Activated CD4-positive, alpha-beta T cell treated with anti-CD3 and anti-CD28 coated beads, Interleukin-10, Interleukin-2, amounts not matched to agents 100 ng/mL and 50 ng/mL, durations not matched to agents 16 hours and 8 hours (primary cell): ENCODE results near the gene CES2.
A peak's percentile ranks its signal among the peaks of the same experiment; 100 is the strongest.
"Not testable (repeated sequence)": the region's sequence is repeated elsewhere in the genome, so short reads cannot be mapped to it uniquely, and the experiment has no call there.

Experiments used
- DNase-seq: peaks from one replicate; pipeline ENCODE4 v3.0.0-alpha.2; 2020

The CES2 gene, protein sequence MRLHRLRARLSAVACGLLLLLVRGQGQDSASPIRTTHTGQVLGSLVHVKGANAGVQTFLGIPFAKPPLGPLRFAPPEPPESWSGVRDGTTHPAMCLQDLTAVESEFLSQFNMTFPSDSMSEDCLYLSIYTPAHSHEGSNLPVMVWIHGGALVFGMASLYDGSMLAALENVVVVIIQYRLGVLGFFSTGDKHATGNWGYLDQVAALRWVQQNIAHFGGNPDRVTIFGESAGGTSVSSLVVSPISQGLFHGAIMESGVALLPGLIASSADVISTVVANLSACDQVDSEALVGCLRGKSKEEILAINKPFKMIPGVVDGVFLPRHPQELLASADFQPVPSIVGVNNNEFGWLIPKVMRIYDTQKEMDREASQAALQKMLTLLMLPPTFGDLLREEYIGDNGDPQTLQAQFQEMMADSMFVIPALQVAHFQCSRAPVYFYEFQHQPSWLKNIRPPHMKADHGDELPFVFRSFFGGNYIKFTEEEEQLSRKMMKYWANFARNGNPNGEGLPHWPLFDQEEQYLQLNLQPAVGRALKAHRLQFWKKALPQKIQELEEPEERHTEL

DNA sequence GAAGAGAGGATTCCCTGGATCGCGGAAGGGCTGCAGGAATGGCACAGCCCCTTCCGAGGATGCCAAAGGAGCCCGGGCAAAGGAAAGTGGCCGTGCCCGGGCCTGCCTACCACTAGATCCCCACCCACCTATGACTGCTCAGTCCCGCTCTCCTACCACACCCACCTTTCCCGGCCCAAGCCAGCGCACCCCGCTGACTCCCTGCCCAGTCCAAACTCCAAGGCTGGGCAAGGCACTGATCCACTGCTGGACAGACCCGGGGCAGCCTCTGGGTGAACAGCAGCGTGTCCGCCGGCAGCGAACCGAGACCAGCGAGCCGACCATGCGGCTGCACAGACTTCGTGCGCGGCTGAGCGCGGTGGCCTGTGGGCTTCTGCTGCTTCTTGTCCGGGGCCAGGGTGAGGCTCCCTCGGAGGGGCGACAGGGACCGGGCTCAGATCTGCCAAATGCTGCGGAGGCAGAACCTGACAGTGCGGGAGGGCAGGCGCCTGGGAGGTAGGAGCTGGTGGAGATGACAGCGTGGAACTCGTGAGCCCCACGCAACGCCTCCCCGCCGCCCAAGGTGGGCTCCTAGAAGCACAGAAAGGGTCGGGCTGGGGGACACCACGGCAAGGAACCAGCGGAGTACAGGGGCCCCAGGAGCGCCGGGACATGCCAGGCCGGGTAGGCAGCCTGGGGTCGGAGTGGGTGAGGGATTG lies at the start of gene CES2:
Gene CES2, plus strand, starts transcription at position 203 of the 698 bp plus-strand sequence. Its CDS starts 120 bp downstream, at position 323.
- DNase-seq: no peak

DNA sequence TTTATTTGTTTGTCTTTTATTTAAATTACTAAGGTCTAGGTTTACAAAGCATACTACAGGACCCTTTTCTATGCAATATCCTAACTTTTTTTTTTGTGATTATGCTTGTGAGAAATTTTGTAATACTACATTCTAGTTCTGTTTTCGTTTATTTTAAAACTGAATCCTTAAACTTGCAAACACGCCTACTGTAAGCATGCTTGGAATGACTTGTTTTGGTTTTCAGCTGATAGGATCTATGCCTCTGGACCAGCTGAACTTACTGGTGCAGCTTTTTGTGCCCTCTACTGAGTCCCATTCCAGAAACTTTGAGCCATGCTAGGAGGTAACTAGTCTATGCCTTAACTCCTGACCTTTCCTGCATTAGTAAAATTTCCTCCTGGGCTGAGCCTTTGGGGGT lies 49.0 kb upstream of the CES2 start:
- DNase-seq: no peak

DNA sequence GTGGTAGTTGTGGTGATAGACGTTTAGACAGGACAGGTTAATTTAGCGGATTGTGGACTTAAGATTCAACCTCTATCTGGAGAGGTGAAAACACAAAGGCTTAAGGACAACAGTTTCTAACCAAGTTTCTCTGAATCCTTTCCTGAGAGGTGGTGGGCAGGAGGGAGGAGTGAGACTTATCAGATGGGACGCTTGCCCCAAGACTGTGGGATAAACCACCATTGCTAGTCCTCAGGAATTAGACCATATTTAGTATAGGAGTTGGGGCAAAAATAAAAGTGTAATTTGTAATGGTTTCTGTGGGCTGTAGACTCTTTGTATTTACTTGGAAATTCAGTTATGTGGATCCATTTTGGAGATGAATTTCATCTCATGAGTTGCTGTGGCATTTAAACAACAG lies 48.4 kb upstream of the CES2 start:
- DNase-seq: no peak

DNA sequence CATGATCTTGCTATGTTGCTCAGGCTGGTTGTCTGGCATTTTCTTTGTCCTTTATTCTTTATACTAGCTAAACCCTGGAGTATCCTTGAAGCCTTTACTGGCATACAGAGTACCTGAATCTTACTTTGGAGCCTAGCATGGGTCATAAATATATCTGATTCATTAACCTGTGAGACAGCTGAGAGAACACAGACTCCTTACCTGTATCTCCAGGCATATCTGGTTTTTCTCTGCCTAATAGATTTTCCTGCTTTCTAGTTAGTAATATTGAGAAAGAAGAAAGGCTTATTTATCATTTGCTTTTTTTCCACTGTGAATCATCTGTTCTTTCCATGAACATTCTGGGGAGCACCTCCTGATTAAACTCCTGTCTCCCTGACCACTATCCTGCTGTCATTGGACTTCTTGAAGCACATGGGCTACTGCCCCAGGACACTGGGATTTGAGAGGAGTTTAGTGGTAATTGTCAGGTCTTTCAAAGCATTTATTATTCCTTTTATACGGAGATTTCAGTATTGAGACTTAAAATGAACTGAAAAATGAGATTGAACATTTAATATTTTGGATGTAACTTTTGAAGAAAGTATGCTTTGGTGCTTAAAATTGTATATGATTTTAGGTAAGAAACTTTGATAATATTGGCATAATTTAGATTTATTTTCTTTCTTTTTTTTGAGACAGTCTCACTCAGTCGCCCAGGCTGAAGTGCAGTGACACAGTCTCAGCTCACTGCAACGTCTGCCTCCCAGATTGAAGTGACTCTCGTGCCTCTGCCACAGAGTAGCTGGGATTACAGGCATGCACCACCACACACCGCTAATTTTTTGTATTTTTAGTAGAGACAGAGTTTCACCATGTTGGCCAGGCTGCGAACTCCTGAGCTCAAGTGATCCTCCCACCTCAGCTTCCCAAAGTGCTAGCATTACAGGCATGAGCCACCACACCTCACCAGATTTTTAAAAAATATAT lies 46.4 kb upstream of the CES2 start:
- no peak for DNase-seq

DNA sequence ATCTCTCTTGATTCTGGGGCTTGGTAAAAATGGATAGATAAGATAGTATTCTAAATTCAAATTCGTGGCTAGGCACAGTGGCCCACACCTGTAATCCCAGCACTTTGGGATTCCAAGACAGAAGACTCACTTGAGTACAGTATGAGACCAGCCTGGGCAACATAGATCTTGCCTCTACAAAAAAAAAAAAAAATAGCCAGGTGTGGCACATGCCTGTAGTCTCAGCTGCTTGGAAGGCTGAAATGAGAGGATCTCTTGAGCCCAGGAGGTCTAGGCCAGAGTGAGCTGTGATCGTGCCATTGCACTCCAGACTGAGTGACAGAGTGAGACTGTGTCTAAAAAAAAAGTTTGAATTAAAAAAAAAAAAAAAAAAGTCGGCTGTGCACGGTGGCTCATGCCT lies 45.7 kb upstream of the CES2 start:
- no peak for DNase-seq

DNA sequence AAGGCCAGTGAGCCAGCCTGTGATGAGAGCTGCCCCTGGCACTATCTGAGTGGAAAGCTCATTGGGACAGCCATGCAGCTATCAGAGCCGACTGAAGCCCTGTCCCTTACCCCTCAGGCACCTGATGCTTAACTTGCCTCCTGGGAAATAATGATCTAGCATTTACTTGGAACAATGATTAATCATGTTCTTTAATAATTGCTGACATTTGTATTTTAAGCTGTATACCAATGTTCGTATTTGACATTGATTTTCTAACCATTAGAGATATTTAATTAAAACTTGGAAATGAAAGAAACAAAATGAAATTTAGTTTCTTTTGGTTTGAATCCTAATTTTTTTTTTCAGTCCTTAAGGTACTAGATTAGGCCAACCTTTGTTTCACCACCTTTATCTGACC lies 44.5 kb upstream of the CES2 start:
- DNase-seq: no peak

DNA sequence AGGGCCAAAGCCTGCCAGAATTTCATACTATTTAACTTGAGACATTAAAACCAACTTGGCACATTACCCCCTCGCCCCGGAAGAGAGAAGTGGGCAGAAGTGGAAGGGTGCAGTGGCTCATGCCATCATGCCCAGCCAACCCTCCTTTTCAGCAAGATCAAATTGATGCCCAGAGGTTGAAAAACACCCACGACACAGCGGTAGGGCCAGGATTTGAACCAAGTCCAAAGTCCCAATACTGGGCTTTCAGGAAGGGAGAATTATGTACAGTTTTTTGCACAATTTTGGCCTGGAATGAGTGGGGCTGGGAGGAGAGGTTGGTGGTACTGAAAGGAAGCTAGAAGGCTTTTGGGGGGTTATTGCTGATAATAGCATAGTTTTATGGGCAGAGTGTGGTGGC lies 44.0 kb upstream of the CES2 start:
- DNase-seq: no peak

DNA sequence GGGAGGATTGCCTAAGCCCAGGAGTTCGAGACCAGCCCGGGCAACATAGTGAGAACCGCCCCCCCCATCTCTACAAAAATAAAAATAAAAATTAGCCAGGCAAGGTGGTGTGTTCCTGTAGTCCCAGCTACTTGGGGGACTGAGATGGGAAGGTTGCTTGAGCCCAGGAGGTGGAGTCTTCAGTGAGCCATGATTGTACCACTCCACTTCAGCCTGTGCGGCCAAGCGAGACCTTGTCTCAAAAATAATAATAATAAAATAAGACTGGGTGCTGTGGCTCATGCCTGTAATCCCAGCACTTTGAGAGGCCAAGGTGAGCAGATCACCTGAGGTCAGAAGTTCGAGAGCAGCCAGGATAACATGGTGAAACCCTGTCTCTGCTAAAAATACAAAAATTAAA lies 43.5 kb upstream of the CES2 start:
- no peak for DNase-seq

DNA sequence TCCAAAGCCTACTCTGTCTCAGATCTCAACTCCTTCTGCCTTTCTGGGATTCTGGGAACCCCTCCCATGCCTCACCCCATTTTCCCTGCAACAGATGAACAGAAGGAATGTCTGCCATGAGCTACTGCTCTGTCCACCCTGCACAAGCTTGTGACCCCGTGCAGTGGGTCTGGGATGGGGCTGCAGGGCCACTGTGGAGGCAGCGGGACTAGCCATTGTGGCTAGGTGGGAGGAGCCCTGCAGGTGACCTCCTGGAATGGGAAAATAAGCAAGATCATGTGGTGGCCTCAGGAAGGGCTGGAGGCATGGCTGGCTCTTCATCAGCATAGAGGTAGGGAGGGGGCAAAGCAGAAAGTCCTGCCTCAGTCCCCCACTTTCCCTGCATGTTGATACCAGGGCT lies 41.3 kb upstream of the CES2 start:
- DNase-seq: no peak

DNA sequence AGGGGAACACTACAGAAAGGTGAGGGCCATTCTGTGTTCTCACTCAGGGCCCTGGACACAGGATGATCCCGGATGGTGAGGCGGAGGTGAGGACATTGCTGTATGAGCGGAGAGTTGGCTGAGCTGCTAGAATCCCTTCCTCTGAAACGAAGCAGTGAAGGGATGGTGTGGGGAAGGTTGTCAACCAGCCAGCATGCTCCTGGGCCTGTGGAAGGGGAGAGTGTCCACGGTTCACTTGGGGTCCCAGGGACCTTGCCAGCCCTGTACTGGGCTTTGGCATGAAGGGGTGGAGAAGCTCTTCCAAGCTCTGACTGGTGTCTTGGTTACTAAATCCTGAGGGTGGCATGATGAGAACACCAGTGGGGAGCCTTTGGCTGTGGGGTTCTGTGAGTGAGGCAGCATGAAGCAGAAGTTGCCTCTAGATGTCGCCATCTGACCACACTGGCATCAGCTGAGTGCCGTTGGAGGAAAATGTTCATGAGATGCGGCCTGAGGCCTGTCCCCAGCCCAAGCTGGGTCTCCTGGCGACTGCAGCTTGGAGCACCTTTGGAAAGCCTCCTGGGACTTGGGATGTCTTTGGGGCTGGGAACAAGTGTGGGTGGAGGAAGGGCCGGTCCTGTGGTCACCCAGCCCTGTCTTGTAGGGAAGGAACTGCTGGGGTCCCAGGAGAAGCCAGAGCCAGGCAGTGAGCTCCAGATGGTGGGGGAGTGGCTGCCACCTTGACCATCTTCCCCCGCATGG lies 40.2 kb upstream of the CES2 start:
- DNase-seq: peak; percentile 68

DNA sequence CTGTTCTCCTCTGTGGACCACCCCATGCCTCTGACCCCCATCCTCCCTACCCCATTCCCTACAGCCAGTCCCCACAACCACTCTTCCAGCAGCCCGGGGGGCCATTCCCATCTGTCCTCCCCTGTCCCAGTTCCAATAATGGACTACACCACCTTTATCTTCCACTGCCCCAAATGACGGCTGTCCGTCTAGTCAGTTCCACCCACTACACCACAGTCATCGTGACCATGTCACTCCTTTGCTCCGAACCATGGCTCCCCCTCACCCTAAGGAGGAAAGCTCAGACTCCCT lies 39.7 kb upstream of the CES2 start:
- no peak for DNase-seq

DNA sequence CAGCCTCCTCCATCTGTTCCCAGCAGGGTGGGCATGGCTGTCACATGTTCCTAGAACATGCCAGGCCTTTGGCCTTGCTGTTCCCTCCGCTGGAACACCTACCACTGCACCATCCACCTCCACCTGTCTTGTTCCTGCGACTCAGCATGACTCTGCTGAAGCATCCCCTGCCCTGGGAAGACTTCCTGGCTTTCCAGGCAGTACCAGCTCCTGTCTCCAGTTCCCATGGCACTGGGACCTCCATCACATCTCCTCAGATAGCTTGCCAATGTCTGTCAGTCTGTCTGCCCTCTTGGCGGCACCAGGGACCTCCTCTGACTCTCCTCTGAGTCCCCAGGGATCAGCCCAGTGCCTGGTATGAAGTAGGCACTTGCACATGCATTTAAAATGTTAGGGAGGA lies 39.3 kb upstream of the CES2 start:
- DNase-seq: no peak

DNA sequence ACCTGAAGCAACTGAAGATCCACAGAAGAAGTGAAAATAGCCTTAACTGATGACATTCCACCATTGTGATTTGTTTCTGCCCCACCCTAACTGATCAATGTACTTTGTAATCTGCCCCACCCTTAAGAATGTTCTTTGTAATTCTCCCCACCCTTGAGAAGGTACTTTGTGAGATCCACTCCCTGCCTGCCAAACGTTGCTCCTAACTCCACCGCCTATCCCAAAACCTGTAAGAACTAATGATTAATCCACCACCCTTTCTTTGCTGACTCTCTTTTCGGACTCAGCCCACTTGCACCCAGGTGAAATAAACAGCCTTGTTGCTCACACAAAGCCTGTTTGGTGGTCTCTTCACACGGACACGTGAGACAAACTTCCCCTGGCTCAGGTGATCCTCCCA lies 38.6 kb upstream of the CES2 start:
- not testable (repeated sequence) for DNase-seq

DNA sequence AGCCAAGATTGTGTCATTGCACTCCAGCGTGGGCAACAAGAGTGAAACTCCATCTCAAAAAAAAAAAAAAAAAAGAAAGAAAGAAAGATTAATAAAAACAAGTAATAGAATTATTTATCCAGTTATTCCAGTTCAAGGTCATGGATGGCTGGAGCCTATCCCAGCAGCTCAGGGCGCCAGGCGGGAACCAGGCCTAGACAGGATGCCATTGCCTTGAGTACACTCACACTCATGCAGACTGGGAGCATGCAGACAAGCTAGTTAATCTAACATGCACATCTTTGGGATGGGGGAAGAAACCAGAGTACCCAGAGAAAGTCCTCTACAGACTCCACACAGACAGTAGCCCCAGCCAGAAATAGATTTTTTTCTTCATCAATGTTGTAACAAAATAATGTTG lies 37.1 kb upstream of the CES2 start:
- no peak for DNase-seq

DNA sequence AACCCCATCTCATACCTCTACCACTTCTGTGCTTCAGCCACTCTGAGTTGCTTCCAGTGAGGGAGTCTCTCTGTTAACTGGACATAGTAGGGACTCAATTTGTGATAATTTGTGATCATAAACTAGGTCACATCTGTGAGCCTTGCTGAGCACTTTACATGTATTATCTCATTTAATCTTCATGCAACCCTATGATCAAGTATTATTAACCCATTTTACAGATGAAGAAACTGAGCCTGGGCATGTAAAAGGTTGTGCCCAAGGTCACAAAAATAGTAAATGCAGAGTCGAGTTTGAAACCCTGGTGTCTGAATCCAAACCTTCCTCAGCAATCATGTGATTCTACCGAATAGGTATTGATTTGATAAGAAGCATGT lies 36.4 kb upstream of the CES2 start:
- no peak for DNase-seq

DNA sequence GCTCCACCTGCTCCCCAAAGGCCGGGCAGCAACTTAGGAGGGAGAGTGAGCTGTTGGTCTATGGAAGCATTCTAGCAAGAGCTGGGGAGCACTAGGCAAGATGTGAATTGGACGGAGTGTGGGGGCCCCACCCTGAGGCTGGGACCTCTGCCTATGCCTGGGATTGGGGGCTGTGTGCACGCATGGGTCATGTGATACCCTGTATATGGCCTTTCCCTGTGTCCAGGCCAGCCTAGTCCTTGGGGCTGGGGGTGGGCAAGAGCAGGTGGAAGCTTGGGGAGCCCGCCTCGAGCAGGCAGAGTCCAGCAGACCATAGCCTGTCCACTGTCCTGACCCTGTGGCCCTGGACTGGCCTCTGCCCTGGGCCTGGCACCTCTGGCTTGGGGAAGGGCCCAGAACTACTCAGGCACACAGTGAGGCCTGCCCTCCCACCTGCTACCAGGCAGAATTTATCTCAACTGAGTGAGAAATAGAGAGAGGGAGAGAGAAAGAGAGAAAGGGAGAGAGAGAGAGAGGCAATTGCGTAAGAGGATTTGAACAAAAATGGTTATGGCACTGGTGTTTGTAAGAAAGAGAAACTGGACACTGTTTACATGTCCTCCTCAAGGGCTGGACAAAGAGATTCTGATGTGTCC lies 35.9 kb upstream of the CES2 start:
- DNase-seq: no peak

DNA sequence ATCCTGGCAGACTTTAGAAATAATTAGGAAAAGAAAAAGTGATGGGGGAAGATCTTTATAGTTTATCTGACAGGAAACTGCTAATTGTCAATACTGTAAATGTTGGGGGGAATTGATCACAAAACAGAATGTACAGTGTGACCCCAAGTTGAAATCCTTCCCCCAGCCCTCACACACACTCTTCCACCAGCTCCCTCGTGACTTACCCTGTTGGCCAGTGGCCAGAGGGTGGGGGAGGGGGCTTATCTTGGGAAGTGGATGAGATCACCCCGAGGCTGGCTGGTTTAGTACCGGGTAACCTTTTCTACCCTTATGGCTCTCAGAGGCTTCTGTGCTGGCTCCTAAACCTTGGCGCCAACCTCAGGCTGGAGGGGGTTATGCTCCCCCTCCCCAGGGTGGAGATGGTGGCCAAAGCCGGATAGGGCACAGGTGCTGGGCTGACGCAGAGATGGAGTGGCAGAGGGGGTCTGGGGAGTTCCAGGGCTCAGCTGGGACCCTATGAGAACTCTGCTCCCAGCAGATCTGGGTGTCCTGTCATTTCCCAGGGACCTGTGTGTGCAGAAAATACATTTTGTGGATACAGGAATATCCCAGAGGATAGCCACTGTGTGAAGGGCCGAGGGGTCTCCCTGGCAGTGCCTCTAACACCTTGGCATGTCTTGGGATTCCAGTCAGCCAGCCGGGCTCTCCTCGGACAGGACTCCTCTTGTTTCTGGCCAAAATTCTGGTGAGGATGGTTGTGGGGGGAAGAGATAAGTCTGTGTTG lies 35.2 kb upstream of the CES2 start:
- no peak for DNase-seq

DNA sequence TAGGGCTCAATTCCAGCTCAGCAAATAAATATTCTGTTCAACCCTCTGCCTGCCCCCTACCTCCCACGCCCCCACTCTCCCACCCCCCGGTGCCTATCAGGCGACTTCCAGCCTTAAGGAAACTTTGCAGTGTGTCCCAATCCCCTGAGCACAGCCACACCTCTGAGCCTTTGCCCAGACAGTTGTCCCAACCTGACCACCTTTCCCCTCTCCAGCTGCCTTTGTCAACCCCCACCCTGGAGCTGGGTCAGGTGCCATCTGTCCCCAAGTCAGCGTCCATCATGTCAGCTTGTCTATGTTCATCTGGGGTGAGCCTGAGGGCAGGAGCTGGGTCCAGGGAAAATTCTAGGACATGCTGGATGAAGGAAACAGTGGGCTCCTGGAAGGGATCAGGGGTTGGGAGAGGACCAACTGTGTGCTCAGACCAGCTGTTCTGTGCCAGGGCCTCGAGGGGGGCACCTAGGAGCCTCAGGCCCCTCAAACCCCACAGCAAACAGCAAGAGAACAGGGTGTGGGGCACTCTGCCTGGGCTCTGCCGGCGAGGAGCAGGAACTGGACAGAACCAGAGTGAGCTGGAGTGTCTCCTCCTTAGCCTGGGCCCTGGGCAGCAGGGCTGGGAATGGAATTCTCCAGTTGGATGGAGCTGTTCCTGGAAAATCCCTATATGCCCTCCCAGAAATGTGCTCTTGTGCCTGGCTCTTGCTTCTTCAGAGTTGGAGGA lies 34.4 kb upstream of the CES2 start:
- no peak for DNase-seq

DNA sequence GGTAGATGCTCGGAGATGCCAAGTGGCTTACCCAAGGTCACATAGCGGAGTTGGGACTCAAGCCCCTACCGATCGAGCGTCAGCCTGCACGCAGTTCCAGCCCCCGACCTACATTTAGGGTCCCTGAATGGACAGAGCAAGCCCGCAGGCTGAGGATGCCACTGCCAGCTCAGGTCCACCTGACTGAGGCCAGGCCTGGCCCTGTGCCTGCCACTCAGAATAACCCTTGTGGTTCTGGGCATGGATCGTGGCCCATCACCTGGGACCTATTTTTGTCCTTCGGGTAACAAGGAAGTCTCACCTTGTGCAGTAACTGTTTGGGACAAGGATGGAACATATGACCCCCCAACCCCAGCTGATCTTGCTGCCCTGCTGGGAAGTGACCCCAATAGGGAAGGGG lies 33.7 kb upstream of the CES2 start:
- no peak for DNase-seq
